C4-2B (cell line): Measurements from ENCODE around the gene PLA2G4F.

Experiments
- CTCF ChIP-seq: fragments of 450-650 bp; conservative IDR thresholded peaks from 2 replicates; pipeline ENCODE4 v1.5.1; 2017; ENCODE audit warnings: mild to moderate bottlenecking
- ZFX ChIP-seq: fragments of 450-650 bp; IDR thresholded peaks from 2 replicates; pipeline ENCODE4 v1.6.1; 2017

DNA sequence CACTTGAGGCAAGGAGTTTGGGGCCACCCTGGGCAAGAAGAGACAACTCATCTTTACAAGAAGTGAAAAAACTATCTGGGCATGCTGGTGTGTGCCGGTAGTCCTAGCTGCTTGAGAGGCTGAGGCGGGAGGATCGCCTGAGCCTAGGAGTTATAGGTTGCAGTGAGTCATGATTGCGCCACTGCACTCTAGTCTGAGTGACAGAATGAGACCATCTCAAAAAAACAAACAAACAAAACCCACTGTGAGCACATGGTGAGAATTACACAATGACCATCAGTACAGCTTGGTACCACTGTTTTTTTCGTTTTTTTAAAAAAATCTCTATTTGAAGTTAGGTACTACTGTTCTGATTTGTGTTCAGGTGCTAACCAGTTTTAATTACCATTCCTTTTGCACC is 38.1 kb upstream of the PLA2G4F start:
- TF ChIP-seq CTCF, result no peak
- no peak for TF ChIP-seq ZFX
